Epidermal melanocyte (primary cell): Measurements from ENCODE around the gene ZBED2.

Experiments used
- DNase-seq: peaks from one replicate; pipeline ENCODE4 v3.0.0; 2011; ENCODE audit warnings: low spot score; ENCODE audit not compliant: insufficient read length

Gene ZBED2

GRCh38 chr3:111604119-111604518 is 9.0 kb upstream of the ZBED2 start:
- DNase-seq, result no peak

DNA sequence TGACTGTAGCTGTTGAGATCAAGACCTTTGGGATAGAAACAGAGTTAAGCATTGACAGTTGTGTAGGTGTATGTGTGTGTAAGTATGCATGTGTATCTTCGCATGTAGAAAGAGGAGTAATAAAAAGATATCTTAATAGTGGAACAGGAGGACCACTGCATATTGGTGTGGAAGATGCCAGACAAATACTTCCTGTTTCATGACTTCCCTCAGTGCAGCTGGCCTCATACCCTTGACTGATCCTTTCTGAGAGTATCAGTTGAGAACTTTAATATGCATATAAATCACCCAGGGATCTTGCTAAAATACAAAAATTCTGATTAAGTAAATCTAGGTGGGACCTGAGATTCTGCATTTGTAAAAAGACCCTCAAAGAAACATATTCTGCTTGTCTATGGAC is 8.5 kb upstream of the ZBED2 start:
- DNase-seq, result no peak

GRCh38 chr3:111601810-111602209 is 6.7 kb upstream of the ZBED2 start:
- no peak for DNase-seq

DNA sequence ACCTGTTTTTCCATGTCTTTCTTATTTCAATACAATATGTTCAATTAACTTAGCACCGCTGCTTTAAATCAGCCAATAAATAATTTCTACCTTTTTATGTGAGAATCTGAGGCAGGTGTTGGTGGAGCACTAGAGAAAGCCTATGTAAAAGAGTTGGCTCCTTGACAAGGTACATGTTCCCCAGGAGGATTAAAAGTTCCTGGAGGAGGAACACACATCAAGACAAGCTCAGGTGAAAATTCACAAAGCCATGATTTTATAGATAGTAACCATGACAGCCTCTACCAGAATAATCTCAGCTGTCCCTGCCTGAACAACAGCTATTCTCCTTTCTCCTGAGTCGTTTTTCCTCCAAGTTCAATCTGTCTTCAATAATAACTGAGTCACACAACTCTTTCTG is 3.4 kb upstream of the ZBED2 start:
- no peak for DNase-seq

DNA sequence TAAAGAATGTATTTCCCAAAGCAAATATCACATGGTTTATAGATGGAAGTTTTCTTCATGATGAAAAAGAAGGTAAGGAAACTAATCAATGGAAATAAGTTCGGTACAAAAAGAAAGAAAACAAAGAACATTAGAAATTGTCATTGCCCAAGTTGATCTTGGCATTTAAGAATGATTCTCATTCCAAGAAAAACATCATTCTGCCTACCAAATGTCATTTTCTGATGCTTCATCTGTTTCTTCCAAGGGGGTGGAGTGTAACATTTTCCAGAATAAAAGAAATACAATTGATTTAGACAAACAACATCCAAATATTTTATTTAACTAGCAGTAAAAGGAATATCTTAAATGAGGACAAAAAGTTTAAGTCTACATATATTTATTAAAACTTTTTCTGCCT is 3.0 kb upstream of the ZBED2 start:
- DNase-seq, result no peak

DNA sequence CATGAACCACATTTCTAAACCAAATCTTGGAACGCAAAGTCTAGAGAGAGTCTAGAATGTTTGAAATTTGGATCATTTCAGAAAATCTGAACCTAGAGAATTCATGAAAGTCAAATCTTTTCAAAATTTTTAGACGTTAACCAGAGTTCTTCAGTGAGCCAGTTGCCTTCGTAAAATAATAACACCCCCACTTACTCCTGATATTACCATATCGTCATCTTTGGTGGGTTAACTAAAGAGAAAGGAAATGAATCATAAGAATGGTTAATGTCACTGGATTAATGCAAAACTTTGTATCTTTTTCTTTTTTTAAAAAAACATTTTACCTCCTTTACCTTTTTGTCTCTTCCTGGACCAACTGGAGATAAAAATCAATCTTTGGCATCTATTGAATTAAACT is 1.2 kb upstream of the ZBED2 start:
- no peak for DNase-seq

GRCh38 chr3:111594781-111595180 is 365 bp downstream of the ZBED2 start:
- DNase-seq, result no peak

- DNase-seq, result no peak
Measured at GRCh38 chr3:111594205-111594604, 941 bp downstream of the ZBED2 start.

DNA sequence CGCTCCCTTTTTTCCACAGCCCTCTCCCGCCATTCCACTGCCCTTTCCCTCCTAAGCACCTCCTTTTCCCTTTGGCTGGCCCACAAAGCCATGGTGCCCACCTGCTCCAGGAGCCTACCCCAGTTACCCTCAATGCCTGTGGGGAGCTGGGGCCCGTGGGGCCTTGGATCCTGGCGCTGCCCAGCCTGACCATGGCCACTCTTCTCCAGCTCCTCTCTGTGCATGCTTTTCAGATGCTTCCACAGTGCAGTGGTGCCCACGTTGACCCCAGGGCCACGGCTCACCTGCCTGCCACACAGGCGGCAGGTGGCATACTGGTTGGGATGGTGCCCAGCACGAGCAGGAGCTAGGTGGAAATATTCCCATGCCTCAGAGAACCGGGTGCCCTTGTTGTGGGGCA is 1.5 kb downstream of the ZBED2 start:
- no peak for DNase-seq

GRCh38 chr3:111592936-111593335 is 2.2 kb downstream of the ZBED2 start:
- no peak for DNase-seq

DNA sequence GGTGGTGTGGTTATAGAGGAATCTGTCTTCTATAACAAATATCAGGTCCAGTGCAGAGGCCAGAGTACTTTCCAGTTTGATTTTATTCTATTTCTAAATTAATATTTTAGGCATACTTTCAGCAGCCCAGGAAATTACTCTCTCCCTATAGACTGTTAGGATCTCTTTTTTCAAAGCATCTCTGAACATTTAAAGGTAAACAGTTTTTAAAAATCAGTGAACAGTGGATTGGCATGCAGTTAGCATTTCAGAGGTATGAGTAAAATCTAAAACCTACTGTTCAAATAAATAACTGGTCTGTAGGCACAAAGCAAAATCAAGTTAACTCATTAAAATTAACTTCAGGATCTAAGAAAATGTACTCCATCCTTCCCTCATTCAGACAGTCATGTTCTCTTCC is 3.0 kb downstream of the ZBED2 start:
- no peak for DNase-seq

- DNase-seq, result no peak
Measured at GRCh38 chr3:111591555-111591954, 3.6 kb downstream of the ZBED2 start.

GRCh38 chr3:111590143-111590491 is 5.0 kb downstream of the ZBED2 start:
- no peak for DNase-seq

GRCh38 chr3:111589303-111590142 is 5.6 kb downstream of the ZBED2 start:
- no peak for DNase-seq

- DNase-seq, result no peak
Measured at GRCh38 chr3:111588527-111588926, 6.6 kb downstream of the ZBED2 start.

DNA sequence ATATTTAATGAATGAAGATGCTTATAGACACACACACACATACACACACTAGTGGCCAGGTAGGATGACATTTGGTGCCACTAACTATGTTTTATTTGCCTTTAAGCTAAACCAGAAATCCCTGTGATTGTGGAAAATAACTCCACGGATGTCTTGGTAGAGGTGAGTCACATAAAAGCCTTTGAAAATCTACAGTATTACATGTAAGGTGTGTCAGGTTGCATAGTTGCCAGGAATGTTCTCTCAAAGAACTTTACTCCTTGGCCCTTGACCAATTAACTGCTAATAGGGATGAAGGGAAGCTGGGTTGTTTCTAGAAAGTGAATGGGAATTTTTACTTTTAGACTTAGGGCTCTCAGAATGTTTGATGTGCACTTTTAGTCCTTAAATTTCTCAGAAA is 9.9 kb downstream of the ZBED2 start:
- no peak for DNase-seq

- no peak for DNase-seq
Measured at GRCh38 chr3:111584744-111585143, 10.4 kb downstream of the ZBED2 start.

- DNase-seq, result no peak
Measured at GRCh38 chr3:111582120-111582474, 13.0 kb downstream of the ZBED2 start.

DNA sequence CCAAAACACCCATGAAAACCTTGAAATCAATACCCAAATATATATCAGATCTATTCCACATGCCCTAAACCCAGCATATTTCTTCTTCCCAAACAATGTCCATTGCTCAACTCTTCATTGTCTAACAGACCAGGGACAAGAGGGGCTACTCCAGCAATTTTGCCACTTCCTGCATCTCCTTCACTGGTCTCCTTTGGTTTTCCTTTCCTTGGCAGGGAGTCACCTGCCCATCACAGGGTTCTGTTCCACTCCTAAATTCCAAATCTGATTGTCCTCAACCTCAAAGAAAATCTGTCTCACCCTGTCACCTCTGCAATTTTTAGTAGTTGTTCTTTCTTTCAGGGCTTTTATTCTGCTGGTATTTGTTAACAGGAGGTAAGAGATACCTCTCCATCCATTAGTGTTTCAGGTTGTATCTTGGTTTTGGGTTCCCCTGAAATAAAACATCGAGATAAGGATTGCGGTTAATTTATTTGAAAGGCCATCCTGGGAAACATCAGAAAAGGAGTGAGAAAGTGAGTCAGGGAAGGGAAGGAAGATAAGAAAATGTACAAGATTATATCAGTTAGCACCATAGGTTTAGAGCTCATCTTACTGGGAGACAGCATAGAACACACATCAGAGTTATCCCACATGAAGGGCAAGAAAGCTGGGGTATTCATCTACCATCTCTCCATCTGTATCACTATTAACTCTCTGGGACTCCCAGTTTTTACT is 13.6 kb downstream of the ZBED2 start:
- DNase-seq, result no peak

- DNase-seq, result no peak
Measured at GRCh38 chr3:111579495-111579894, 15.7 kb downstream of the ZBED2 start.

GRCh38 chr3:111578867-111579266 is 16.3 kb downstream of the ZBED2 start:
- DNase-seq, result no peak

- peak; percentile 44 for DNase-seq
Measured at GRCh38 chr3:111577798-111578685, 17.1 kb downstream of the ZBED2 start.
